Fibroblast of pulmonary artery (primary cell): Measurements from ENCODE around the gene SLC29A1.
A peak's percentile ranks its signal among the peaks of the same experiment; 100 is the strongest.

ENCODE experiments used
- DNase-seq: peaks from one replicate; pipeline ENCODE4 v3.0.0-alpha.2; 2010; ENCODE audit warnings: low read depth
- H3K4me3 ChIP-seq: replicated peaks from 2 replicates; pipeline ENCODE4 v1.5.1; 2011; ENCODE audit warnings: low read depth, mild to moderate bottlenecking, control low read depth, low read length, moderate library complexity
- TF ChIP-seq, protein P1 (sequence below): IDR thresholded peaks from 2 replicates; pipeline ENCODE4 v1.5.1; 2011; ENCODE audit warnings: mild to moderate bottlenecking, control low read depth, low read length, inconsistent platforms; ENCODE audit errors: missing control alignments

Gene SLC29A1

DNA sequence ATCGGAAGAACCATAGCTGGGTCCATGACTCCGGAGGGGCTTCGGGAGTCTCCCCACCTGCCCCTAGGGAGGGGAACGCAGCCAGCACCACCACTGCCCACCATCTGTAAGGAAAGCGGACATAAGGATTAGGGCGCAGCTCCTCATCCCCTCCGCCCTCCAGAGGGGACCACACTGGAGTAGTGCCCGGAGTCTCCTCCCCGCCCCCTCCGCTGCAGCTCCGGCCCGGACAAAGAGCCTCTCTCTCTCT, 33.3 kb downstream of the SLC29A1 start:
- no peak for DNase-seq
- peak overlapping the region; percentile 89 for H3K4me3 ChIP-seq
- TF ChIP-seq, protein P1, sequence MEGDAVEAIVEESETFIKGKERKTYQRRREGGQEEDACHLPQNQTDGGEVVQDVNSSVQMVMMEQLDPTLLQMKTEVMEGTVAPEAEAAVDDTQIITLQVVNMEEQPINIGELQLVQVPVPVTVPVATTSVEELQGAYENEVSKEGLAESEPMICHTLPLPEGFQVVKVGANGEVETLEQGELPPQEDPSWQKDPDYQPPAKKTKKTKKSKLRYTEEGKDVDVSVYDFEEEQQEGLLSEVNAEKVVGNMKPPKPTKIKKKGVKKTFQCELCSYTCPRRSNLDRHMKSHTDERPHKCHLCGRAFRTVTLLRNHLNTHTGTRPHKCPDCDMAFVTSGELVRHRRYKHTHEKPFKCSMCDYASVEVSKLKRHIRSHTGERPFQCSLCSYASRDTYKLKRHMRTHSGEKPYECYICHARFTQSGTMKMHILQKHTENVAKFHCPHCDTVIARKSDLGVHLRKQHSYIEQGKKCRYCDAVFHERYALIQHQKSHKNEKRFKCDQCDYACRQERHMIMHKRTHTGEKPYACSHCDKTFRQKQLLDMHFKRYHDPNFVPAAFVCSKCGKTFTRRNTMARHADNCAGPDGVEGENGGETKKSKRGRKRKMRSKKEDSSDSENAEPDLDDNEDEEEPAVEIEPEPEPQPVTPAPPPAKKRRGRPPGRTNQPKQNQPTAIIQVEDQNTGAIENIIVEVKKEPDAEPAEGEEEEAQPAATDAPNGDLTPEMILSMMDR, result no peak

DNA sequence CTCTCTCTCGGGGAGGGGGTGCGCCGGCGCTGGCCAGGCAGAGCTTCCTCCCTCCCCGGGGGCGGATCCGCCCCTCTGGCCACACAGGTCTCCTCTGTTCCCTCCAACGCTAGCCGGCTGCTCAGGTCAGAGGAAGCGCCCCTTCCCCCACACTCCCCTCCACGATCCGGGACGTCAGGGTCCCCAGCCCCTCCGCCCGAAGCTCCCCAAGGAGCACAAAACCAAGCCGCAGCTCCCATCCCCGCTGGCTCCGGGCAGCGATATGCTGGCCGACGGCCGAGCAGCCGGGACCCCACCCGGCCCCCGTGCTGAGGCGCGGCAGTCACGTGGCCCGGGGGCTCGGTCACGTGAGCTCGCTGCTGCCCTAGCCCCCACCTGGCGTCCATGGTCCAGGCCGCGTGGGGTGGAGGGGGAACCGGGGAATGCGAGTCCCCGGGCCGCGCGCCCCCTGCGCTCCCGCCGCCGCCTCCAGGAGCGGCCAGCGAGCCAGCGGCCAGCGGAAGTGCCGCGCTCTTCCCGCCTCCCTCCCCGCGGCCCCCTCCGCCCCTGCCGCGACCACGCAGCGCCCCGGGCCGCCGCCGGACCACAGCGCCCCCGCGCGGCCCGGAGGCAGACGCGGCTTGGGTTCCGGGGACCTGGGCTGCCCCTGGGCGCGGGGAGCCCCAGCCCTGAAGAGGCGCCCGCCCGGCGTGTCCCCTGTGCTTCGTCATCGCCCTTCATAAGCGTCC, 33.8 kb downstream of the SLC29A1 start, which contains the start of gene SLC35B2:
TSS of gene SLC35B2 (minus strand) at position 504 of the 728 bp plus-strand sequence. CDS start at position 386, 118 bp downstream.
- TF ChIP-seq, protein P1, result peak; percentile 15
- peak within 1 kb of the TSS; percentile 89 for H3K4me3 ChIP-seq
- peak; percentile 73 for DNase-seq

DNA sequence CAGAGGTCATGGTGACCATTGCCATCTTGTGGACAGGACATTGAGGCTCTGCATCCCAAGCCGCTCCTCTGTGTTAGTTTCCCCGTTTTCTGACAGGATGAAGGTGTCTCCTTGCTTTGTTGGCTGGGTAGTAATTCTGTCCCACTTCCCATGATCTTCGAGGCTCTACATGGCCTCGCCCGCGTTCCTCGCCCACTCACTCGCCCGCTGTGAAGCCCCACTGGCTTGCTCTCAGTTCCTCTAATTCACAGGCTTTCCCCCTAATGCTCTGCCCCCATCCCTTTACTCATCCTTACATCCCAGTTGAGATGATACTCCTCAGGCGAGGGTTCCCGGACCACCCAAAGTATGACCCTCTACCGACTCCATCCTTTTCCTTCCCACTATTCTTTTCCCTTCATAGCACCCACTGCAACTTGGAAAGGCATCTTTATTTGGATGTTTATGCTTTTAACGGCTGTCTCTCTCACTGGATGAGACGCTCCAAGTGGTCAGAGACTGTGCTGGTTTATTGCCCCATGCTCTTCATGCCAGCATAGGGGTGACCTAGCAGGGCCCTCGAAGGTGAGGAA, 34.4 kb downstream of the SLC29A1 start:
- no peak for DNase-seq
- TF ChIP-seq, protein P1, result no peak
- peak overlapping the region; percentile 89 for H3K4me3 ChIP-seq

DNA sequence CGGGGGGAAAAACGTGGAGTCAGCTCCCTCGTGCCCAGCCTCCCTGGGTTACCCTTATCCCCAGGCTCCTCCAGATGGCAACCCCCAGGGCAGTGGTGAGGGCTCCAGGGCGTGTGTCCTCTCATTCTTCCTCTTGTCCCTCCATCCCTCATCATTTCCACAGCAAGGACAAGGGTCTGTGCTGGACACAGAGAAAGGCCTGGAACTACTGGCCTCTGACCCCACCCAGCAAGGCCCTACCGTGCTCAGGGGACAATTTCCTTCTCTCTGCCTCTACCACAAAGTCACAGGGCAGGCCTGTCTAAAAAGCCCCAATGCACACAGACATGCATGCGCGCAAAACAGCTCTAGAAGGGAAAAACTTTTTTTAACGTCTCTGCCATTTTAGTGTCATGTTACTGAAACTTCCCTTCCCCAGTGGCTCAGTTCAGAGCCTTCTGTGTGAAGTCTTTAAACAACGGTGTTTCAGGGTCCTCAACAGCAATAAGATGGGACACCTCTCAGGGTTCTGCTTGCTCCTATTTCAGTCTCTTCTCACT, 35.0 kb downstream of the SLC29A1 start:
- H3K4me3 ChIP-seq, result no peak overlapping the region
- no peak for DNase-seq
- TF ChIP-seq, protein P1, result no peak

DNA sequence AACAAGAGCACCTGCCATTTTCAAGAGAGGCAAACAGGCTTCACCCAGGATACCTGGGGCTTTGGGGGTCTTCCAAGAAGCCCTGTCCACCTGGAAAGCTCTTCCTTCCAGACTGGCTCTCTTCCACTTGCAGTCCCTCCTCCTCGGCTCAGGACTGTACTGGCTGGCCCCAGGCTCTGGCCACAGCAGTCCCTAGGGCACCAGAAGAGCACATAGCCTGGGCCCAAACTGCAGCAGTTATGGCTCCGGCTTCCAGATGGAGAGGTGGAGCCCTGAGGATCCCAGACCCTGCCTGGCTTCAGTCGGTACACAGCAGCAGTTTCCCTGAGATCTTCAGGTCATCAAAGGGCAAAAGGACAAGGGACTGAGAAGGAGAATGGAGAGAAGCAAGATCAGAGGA, 35.5 kb downstream of the SLC29A1 start:
- H3K4me3 ChIP-seq, result no peak overlapping the region
- DNase-seq, result no peak
- TF ChIP-seq, protein P1, result no peak

DNA sequence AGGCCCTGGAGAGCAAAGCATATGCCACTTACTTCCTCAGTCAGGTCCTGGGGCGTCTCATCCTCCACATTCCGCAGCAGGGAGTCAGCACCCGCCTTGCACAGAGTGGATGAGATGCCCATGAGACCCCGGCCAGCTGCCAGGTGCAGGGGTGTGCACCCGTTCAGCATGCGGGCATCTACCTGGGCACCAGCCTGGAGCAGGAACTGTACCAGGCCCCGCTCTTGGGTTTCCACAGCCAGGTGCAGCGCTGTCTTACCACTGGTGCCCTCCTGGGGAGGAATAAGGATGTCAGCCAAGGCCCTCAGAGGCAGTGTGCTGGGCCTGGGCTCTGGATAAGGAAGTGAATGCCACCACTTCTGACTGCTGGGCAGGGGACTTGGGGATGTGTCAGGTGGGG, 36.6 kb downstream of the SLC29A1 start:
- TF ChIP-seq, protein P1, result no peak
- DNase-seq, result no peak
- H3K4me3 ChIP-seq, result no peak overlapping the region
